ENCODE data around the gene GALNT13.
"Not testable (repeated sequence)": the region's sequence is repeated elsewhere in the genome, so short reads cannot be mapped to it uniquely, and the experiment has no call there.

The GALNT13 gene

DNA sequence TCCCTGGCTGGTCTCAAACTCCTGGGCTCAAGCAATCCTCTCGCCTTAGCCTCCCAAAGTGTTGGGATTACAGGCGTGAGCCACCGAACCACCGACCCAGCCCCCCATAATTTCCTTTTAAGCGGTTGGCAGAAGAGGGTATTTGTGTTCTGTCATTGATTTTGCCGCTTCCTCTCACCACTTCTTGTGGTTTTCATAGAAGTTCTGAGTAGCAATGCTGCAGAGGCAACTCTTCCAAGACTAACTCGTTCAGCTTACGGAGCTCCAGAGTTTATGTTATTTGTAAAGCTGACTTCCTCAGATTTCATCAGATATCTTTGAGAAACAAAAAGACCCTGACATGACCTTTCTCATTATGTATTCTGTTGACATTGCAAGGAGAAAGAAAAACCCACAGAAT lies 565.4 kb downstream of the GALNT13 start:
- no peak for DNase-seq

DNA sequence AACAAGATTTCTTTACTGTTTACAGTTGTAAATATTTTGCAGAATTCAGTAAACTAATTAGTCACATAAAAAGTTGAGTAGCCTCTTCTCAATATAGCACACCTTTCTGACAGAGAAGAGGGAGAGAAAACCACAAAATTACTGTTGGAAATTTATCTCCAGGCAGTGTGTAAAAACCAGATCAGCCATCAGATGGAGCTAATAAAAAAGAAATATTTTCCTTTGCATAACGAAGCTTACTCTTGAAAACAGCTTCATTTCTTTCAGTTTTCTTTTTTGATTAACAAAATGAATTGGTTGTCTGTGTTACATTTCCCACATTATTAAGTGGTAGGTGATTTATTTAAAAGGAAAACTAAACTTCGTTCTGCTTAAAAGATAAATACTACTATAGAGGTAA lies 567.4 kb downstream of the GALNT13 start:
- DNase-seq, result no peak

- no peak for DNase-seq
Observed at GRCh38 chr2:154443919-154444318, 572.2 kb downstream of the GALNT13 start.

DNA sequence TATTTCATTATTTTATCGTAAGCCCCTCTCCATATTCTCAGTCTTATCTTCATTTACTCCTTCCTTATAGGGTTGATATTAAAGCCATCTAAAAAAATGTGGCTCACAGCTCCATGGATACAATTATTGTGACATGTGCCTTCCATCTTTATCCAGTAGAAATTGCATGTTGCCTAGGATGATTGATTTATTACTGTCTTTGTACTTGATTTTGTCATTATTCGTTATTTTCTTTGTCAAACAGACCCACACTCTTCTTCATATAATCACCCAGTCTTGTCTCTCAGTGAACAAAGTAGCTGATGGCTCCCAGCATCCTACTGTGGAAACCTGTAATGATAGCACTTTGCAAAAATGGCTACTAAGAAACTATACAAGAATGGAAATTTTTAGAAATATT lies 574.6 kb downstream of the GALNT13 start:
- DNase-seq, result no peak

DNA sequence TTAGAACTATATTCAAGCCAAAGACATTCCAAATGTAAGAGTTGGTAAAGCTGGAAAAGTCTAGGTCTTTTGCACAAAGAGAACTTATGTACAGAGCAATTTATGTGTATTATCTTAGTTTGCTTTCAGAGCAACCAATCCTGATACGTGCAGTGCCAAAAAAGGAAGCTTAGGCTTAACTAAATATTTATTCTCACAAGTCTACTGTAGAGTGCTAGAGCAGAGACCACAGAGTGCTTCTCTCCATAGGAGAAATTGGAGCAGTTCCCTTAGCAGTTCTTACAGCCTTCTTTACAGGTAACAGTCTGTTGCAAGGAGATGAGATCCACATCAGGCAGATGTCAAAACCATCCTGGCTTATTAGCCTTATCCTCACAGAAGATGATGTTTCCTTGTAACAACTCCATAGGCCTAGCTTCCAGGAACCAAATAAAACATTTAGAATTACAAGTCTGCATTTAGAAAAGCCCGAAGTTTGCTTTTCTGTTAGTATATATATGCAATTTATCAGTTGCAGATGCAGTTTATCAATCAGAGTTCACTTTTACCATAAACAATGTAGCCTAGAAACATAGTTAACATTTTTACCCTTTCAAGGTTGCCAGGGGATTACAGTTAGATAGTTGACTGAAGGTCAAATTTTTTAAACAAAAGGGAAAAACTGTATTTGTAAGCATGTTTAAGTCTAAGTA lies 576.2 kb downstream of the GALNT13 start:
- no peak for DNase-seq

GRCh38 chr2:154449951-154450658 lies 578.4 kb downstream of the GALNT13 start:
- no peak for DNase-seq

DNA sequence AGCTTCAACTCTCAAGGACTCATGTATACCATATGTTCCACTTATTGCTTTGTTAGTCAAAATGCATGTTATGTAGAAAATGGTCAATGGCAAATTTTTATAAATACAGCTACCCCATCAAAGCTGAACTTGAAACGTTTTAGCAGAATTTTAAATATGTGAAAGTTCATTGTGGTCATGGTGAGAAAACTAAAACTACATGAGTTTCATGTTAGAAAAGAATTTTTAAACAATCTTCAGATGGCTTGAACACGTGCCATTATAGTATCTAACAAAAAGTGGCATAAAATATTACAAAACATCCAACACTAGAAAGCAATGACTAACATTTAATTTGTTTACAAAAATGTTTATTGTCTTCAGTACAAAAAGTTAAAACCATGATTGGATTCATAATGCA lies 580.7 kb downstream of the GALNT13 start:
- no peak for DNase-seq

GRCh38 chr2:154452906-154453493 lies 581.3 kb downstream of the GALNT13 start:
- DNase-seq, result no peak

GRCh38 chr2:154455166-154455565 lies 583.4 kb downstream of the GALNT13 start:
- no peak for DNase-seq

DNA sequence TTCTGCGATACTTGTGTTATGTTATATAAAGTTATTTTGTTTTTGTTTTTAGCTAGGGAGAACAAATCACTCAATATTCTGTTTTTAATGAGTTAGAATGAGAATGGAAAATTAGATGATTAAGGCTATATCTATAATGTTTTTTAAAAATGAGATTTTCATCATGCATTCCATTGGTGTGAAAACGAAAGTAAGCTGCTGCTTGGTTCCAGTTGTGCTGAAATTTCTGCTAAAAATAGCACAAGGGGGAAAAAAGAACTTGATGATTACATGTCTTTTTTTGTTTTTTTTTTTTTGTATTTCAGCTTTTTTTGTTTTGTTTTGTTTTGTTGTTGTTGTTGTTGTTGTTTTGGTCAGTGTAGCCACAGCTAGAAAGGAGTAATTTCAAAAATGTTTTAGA lies 584.1 kb downstream of the GALNT13 start:
- no peak for DNase-seq

DNA sequence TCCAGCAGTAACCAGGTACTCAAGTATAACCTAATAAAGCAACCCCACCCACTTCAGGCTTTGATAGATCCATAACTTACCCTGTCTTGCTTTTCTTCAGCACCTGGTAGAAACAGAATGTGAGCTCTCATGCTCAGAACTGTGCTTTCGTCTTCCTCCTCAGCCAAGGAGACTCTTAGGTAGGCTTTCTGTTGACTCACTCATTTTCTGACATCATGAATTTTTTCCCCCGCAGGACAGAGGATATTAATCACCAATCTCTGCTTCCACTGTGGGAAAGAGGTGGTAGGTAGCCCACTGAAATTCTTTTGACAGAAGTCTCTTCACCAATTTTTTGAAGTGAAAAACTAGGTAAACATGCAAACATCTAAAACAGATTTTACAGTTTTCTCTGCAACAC lies 585.6 kb downstream of the GALNT13 start:
- no peak for DNase-seq

DNA sequence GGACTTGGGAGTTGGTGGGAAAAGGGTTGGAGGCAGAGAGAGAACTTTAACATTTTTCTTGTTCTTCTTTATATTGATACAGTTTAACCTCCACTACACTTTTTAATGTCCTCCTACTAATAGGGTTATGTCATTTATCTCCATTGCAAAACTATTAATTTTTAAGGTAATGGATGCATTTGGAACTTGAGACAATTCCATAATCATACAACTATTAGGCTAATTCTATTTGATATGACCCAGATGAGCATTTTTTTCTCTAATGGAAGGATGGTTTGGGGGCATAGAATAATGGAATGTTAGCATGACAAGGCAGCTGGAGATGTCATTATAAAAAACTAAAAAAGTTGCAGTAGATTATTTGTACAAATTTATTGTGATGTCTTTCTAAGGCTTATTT lies 587.6 kb downstream of the GALNT13 start:
- no peak for DNase-seq

GRCh38 chr2:154462634-154463033 lies 590.9 kb downstream of the GALNT13 start:
- DNase-seq, result no peak

DNA sequence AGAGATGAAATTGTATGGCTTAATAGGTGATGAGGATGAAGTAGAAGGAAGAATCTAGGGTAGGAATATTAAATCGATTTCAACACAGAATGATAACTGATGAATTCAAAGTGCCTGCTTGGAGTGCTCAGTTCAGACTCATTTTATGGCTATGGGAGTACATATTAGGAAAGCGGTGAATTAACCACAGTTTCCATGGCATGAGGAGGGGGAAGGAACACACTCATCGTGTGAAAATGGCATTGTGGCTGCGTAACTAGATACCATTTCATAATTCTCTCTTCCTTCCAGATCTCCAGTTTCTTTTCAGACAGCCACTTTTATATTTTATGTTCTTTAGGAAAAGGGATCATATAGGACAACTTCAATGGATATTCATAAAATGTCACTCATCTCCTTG lies 594.5 kb downstream of the GALNT13 start:
- no peak for DNase-seq

DNA sequence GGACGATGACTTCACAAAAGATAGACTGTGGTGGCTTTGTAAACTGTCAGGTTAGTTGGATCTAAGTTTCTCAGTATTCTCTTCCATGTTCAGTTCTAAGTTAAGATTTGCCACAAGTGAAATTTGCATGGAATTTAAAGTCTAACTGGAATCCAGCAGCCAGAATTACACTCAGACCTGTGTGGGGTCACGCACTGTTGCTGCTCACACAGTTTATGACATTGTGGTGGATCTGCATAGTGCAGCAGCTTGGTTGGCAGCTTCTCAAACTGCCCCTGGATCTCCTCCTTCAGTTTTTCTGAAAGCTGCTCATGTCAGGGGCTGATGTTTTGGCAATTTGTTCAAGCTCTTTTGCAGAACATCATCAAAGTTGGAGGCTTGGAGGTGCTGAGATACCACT lies 598.7 kb downstream of the GALNT13 start:
- DNase-seq, result no peak

GRCh38 chr2:154471492-154471891 lies 599.8 kb downstream of the GALNT13 start:
- not testable (repeated sequence) for DNase-seq

GRCh38 chr2:154477319-154477718 lies 605.6 kb downstream of the GALNT13 start:
- DNase-seq, result no peak

GRCh38 chr2:154480521-154480920 lies 608.8 kb downstream of the GALNT13 start:
- no peak for DNase-seq

- DNase-seq, result no peak
Observed at GRCh38 chr2:154481336-154481735, 609.6 kb downstream of the GALNT13 start.

GRCh38 chr2:154484338-154485099 lies 612.8 kb downstream of the GALNT13 start:
- no peak for DNase-seq

- no peak for DNase-seq
Observed at GRCh38 chr2:154488801-154489200, 617.1 kb downstream of the GALNT13 start.

- DNase-seq, result no peak
Observed at GRCh38 chr2:154489266-154489858, 617.6 kb downstream of the GALNT13 start.

DNA sequence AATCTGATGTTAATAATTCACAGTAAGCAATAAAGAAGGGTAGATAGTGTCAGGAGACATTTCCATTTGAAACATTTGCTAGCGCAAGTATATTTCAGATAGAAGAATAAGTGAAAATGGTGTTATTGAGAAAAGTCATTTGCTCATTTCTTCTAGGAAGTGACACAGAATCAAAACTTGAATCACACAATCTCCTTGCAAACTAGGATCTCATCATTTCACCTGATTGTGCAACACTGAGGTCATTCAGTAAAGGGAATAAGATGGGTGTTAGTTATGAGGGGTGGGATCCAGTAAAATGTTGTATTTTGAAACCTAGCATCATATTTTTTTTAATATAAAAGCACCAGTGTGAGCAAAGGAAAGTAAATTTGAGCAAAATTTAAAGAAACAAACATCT lies 618.8 kb downstream of the GALNT13 start:
- DNase-seq, result no peak
